Neural crest cell (in vitro differentiated cells): ENCODE data around the gene BABAM2. TPM values are rescaled to one million over a fixed set of nuclear protein-coding genes. Genes with fewer than 3 reads are reported as not detected.
"Not testable (repeated sequence)": the region's sequence is repeated elsewhere in the genome, so short reads cannot be mapped to it uniquely, and the experiment has no call there.

Experiments
- DNase-seq: peaks from one replicate; pipeline ENCODE4 v3.0.0; 2021; ENCODE audit warnings: low read depth, mixed read lengths, low spot score
- H3K27ac Mint-ChIP-seq: one replicate; pipeline ENCODE4 v1.8.0; 2021; ENCODE audit warnings: mild to moderate bottlenecking, mixed read lengths; ENCODE audit not compliant: unreplicated experiment
- H3K27me3 Mint-ChIP-seq: 2 replicates; pipeline ENCODE4 v1.8.0; 2021; ENCODE audit warnings: low read depth, mild to moderate bottlenecking, mixed read lengths
- H3K36me3 Mint-ChIP-seq: 2 replicates; pipeline ENCODE4 v1.8.0; 2021; ENCODE audit warnings: low read depth, mild to moderate bottlenecking, mixed read lengths
- H3K4me1 Mint-ChIP-seq: 2 replicates; pipeline ENCODE4 v1.8.0; 2021; ENCODE audit warnings: mixed read lengths
- H3K4me3 Mint-ChIP-seq: one replicate; pipeline ENCODE4 v1.8.0; 2021; ENCODE audit warnings: mild to moderate bottlenecking, mixed read lengths
- H3K9me3 Mint-ChIP-seq: 2 replicates; pipeline ENCODE4 v1.8.0; 2021; ENCODE audit warnings: mixed read lengths
- total RNA-seq: library from RNA; stranded (reverse); gene quantifications from 2 replicates; pipeline ENCODE4 v1.2.1, GENCODE V29; 2021
- TF ChIP-seq, protein P1 (sequence below): fragments of 200-600 bp; sonication (generic); conservative IDR thresholded peaks from 2 replicates; pipeline ENCODE4 v1.5.0; 2021; ENCODE audit warnings: antibody characterized with exemption, mild to moderate bottlenecking

The BABAM2 gene
- total RNA-seq, 1 donor from 2014 or later, result 28.6 TPM

GRCh38 chr2:28368357-28368798 lies 477.8 kb downstream of the BABAM2 start:
- no peak for DNase-seq
- no peaks in the 10 kb centered on the region for H3K36me3 Mint-ChIP-seq

DNA sequence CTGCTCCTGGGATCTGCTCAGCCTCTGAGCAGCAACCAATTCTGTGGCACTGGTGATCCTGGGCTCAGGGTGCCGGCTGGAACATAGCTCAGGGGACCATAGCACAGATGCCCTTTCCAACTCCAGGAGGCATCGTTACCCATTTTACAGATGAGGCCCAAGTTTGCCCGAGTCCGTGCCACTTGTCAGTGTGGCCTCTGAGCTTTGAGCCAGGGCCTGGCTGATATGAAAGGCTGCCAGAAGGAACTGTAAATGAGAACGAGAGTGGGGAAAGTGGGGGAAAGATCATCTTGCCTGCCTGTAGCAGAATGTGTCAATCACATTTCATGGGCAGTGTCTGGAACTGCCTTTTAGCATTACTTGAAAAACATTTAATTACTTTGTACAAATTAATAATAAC lies 478.8 kb downstream of the BABAM2 start:
- Mint-ChIP-seq H3K9me3 (no peaks in the 10 kb centered on the region), H3K27ac (no peak overlapping the region), H3K4me1 (no peaks in the 10 kb centered on the region), H3K4me3 (no peak overlapping the region), H3K36me3 (no peaks in the 10 kb centered on the region), H3K27me3 (no peaks in the 10 kb centered on the region)
- TF ChIP-seq, protein P1, sequence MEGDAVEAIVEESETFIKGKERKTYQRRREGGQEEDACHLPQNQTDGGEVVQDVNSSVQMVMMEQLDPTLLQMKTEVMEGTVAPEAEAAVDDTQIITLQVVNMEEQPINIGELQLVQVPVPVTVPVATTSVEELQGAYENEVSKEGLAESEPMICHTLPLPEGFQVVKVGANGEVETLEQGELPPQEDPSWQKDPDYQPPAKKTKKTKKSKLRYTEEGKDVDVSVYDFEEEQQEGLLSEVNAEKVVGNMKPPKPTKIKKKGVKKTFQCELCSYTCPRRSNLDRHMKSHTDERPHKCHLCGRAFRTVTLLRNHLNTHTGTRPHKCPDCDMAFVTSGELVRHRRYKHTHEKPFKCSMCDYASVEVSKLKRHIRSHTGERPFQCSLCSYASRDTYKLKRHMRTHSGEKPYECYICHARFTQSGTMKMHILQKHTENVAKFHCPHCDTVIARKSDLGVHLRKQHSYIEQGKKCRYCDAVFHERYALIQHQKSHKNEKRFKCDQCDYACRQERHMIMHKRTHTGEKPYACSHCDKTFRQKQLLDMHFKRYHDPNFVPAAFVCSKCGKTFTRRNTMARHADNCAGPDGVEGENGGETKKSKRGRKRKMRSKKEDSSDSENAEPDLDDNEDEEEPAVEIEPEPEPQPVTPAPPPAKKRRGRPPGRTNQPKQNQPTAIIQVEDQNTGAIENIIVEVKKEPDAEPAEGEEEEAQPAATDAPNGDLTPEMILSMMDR, result no peak
- DNase-seq, result no peak

More at GRCh38 chr2:28368357-28368798, 477.8 kb downstream of the BABAM2 start:
- no peak overlapping the region for H3K4me3 Mint-ChIP-seq
- H3K27me3 Mint-ChIP-seq, result no peaks in the 10 kb centered on the region
- TF ChIP-seq, protein P1, result no peak
- H3K27ac Mint-ChIP-seq, result no peak overlapping the region
- no peaks in the 10 kb centered on the region for H3K9me3 Mint-ChIP-seq
- no peaks in the 10 kb centered on the region for H3K4me1 Mint-ChIP-seq

DNA sequence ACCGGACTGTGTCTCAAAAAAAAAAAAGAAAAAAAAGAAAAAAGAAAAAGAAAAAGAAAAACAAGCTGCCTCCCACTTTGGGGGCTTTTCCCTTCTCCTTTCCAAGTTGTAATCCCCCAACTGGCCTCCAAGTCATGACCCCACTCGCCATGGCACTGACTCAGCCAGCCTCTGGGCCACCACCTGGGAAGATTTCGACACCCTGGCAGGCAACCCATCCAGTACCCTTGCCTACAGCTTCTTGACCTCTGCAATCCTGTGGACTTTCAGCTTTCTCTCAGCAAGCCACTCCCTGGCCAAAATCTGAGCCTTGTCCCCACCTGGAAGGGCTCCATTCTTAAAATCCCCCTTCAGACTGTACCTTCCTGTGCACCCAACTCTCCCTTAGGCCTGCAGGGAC lies 479.8 kb downstream of the BABAM2 start:
- Mint-ChIP-seq H3K4me3 (no peak overlapping the region), H3K4me1 (no peaks in the 10 kb centered on the region), H3K9me3 (no peaks in the 10 kb centered on the region), H3K27me3 (no peaks in the 10 kb centered on the region), H3K36me3 (no peaks in the 10 kb centered on the region), H3K27ac (no peak overlapping the region)
- no peak for DNase-seq
- TF ChIP-seq, protein P1, result no peak

GRCh38 chr2:28371728-28372127 lies 481.2 kb downstream of the BABAM2 start:
- not testable (repeated sequence) for H3K4me3 Mint-ChIP-seq, H3K27ac Mint-ChIP-seq

GRCh38 chr2:28373854-28374253 lies 483.3 kb downstream of the BABAM2 start:
- DNase-seq, result no peak
- no peaks in the 10 kb centered on the region for H3K36me3 Mint-ChIP-seq
- no peaks in the 10 kb centered on the region for H3K9me3 Mint-ChIP-seq
- no peaks in the 10 kb centered on the region for H3K27me3 Mint-ChIP-seq
- no peak overlapping the region for H3K4me3 Mint-ChIP-seq
- no peak overlapping the region for H3K27ac Mint-ChIP-seq
- no peaks in the 10 kb centered on the region for H3K4me1 Mint-ChIP-seq
- TF ChIP-seq, protein P1, result no peak

More at GRCh38 chr2:28371728-28372127, 481.2 kb downstream of the BABAM2 start:
- H3K27me3 Mint-ChIP-seq, H3K36me3 Mint-ChIP-seq, H3K9me3 Mint-ChIP-seq, H3K4me1 Mint-ChIP-seq, DNase-seq: not testable (repeated sequence)

DNA sequence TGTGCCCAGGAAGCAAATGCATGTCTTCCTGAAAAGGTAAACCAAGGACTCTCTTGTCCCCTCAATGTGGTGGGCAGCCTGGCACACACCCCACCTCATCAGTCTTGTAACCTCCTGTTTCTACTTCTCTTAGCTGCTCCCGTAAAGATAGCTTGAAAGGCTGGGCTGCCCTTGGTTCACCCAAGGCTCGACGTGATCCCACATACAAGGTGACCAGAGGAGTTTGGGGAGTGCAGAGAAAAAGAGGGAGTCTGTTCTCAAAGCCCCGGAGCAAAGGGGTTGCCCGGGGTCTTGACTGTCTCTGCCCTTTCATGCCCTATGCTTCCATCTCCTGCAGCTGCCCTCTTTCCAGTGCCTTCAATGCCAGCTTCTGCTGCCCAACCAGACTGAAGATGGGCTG lies 483.8 kb downstream of the BABAM2 start:
- no peak overlapping the region for H3K27ac Mint-ChIP-seq
- DNase-seq, result no peak
- no peak overlapping the region for H3K4me3 Mint-ChIP-seq
- TF ChIP-seq, protein P1, result no peak
- no peaks in the 10 kb centered on the region for H3K4me1 Mint-ChIP-seq
- H3K9me3 Mint-ChIP-seq, result no peaks in the 10 kb centered on the region
- H3K36me3 Mint-ChIP-seq, result no peaks in the 10 kb centered on the region
- no peaks in the 10 kb centered on the region for H3K27me3 Mint-ChIP-seq
